HTR-8/SVneo (cell line): Measurements from ENCODE around the gene MPC1.
A peak's percentile ranks its signal among the peaks of the same experiment; 100 is the strongest.
"Not testable (repeated sequence)": the region's sequence is repeated elsewhere in the genome, so short reads cannot be mapped to it uniquely, and the experiment has no call there.

Experiments used
- DNase-seq: peaks from one replicate; pipeline ENCODE4 v3.0.0; 2011; ENCODE audit warnings: low spot score, mixed read lengths; ENCODE audit not compliant: insufficient read length
- FAIRE-seq: peaks from 2 replicates; lab custom pipeline; 2011; peaks lifted over from hg19 to GRCh38; lab: Jason Lieb, UNC

The MPC1 gene

GRCh38 chr6:166352923-166353322, 29.8 kb downstream of the MPC1 start:
- DNase-seq (no peak), FAIRE-seq (no peak)

- FAIRE-seq, result no peak
These were observed 30.9 kb downstream of the MPC1 start for GRCh38 chr6:166351715-166352285.

GRCh38 chr6:166348305-166348949, 34.3 kb downstream of the MPC1 start:
- FAIRE-seq (no peak), DNase-seq (no peak)

More at GRCh38 chr6:166351715-166352285, 30.9 kb downstream of the MPC1 start:
- no peak for DNase-seq

- FAIRE-seq (no peak), DNase-seq (no peak)
These were observed 35.8 kb downstream of the MPC1 start for GRCh38 chr6:166346965-166347364.

- DNase-seq (no peak), FAIRE-seq (no peak)
These were observed 36.3 kb downstream of the MPC1 start for GRCh38 chr6:166346449-166346848.

- not testable (repeated sequence) for DNase-seq, FAIRE-seq
These were observed 37.1 kb downstream of the MPC1 start for GRCh38 chr6:166345672-166346071.

GRCh38 chr6:166344921-166345320, 37.8 kb downstream of the MPC1 start:
- not testable (repeated sequence) for DNase-seq, FAIRE-seq

GRCh38 chr6:166344240-166344639, 38.5 kb downstream of the MPC1 start:
- FAIRE-seq (no peak), DNase-seq (no peak)

- no peak for FAIRE-seq
- DNase-seq, result no peak
These were observed 39.6 kb downstream of the MPC1 start for GRCh38 chr6:166343150-166343487.

GRCh38 chr6:166342349-166343149, 40.2 kb downstream of the MPC1 start, which contains the start of gene SFT2D1:
TSS of gene SFT2D1 (minus strand) at chr6:166342545. CDS start at chr6:166342481, 64 bp downstream.
- DNase-seq, result peak; percentile 89
- peak; percentile 79 for FAIRE-seq

GRCh38 chr6:166341977-166342348, 40.8 kb downstream of the MPC1 start:
- DNase-seq (no peak), FAIRE-seq (no peak)

GRCh38 chr6:166341464-166341863, 41.3 kb downstream of the MPC1 start:
- DNase-seq, result no peak
- no peak for FAIRE-seq

- FAIRE-seq (no peak), DNase-seq (no peak)
These were observed 43.9 kb downstream of the MPC1 start for GRCh38 chr6:166338854-166339253.

- FAIRE-seq (no peak), DNase-seq (no peak)
These were observed 45.9 kb downstream of the MPC1 start for GRCh38 chr6:166336847-166337246.

GRCh38 chr6:166335378-166336302, 47.1 kb downstream of the MPC1 start:
- FAIRE-seq (no peak), DNase-seq (no peak)

GRCh38 chr6:166334878-166335277, 47.9 kb downstream of the MPC1 start:
- no peak for FAIRE-seq
- DNase-seq, result no peak

- DNase-seq (no peak), FAIRE-seq (no peak)
These were observed 49.4 kb downstream of the MPC1 start for GRCh38 chr6:166333172-166333995.

- FAIRE-seq, result no peak
These were observed 51.0 kb downstream of the MPC1 start for GRCh38 chr6:166331503-166332415.

More at GRCh38 chr6:166331503-166332415, 51.0 kb downstream of the MPC1 start:
- no peak for DNase-seq
